GM12872 (cell line): ENCODE data around the gene OR4D11.

Source experiments
- TF ChIP-seq, protein P1 (sequence below): IDR thresholded peaks from 3 replicates; pipeline ENCODE4 v1.5.1; 2011; ENCODE audit warnings: low read depth, mild to moderate bottlenecking, low read length, moderate library complexity; ENCODE audit not compliant: insufficient read depth

OR4D11 gene

DNA sequence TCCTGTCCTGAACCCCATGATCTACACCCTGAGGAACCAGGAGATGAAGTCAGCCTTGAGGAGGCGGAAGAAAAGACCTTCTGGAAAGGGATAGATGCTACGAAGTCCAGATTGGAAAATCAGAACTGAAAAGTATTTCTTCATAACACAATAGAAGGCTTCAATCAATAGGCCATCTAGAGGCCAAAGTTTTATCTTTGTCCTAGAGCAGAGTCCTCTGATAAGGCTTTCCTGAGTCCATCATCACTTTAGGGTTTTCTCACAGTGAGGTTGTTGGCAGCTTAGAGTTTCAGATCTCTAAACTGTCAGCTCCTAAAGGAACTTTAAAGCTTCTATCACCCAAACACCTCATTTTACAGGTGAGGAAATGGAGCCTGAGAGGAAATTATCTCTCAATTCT is 29.2 kb downstream of the OR4D11 start:
- TF ChIP-seq, protein P1, sequence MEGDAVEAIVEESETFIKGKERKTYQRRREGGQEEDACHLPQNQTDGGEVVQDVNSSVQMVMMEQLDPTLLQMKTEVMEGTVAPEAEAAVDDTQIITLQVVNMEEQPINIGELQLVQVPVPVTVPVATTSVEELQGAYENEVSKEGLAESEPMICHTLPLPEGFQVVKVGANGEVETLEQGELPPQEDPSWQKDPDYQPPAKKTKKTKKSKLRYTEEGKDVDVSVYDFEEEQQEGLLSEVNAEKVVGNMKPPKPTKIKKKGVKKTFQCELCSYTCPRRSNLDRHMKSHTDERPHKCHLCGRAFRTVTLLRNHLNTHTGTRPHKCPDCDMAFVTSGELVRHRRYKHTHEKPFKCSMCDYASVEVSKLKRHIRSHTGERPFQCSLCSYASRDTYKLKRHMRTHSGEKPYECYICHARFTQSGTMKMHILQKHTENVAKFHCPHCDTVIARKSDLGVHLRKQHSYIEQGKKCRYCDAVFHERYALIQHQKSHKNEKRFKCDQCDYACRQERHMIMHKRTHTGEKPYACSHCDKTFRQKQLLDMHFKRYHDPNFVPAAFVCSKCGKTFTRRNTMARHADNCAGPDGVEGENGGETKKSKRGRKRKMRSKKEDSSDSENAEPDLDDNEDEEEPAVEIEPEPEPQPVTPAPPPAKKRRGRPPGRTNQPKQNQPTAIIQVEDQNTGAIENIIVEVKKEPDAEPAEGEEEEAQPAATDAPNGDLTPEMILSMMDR = no peak

DNA sequence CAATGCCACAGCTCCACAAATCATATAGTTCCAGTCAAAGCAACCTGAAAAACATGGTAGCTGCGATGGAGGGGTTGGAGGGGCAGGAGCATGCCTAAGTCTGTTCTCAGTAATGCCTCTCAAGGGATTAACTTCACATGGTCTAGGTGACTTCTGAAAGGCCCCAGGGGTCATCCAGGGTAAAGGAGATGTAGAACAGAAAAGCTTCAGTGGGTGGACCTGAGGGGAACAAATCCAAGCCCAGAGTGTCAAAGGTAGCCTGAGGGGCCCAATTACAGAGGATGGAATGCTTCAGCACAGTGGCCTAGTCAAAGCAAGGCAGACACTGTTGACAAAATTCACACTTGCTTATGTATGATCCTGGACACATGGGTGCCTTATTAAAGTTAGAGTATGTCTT is 31.3 kb downstream of the OR4D11 start:
- TF ChIP-seq, protein P1 = no peak

DNA sequence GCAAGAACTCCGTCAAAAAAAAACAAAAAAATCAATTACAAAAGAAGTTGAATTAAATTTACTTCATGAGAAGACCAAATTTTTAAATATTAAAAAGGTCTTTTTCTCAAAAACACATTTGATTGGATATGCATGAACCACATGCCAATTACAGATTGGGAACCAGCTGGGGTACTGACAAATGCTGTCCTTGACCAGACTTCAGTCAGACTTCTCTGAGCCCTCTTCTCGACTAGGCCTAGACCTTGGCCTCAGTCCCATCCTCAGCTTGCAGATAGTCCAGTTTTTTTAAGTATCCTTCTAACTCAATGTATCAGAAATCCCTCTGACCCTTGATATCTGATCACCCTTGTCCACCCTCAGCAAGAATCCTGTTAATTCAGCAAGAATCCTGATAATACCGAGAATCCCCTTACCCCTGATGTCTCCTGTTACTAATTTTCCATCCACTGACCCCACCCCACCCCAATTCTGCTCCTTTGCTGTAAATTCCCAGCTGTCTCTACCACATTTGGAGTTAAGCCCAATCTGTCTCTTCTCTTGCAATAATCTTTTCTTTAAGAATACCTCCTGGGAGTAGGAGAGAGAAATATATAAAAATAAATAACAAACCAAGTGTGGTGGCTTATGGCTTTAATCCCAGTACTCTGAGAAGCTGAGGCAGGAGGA is 38.9 kb downstream of the OR4D11 start:
- TF ChIP-seq, protein P1 = no peak

DNA sequence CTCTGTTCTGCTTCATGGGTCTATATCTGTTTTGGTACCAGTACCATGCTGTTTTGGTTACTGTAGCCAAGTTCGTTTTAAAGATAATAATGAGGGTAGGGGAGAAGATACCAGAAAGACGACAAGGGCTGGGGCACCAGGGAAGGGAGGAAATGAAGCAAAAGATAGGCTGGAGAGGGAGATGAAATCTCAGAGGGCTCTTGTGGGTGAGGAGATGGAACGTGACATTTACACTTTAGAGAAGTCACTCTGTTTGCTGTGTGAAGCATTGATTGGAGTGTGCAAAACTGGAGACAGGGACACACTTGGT is 41.4 kb downstream of the OR4D11 start:
- TF ChIP-seq, protein P1 = no peak

DNA sequence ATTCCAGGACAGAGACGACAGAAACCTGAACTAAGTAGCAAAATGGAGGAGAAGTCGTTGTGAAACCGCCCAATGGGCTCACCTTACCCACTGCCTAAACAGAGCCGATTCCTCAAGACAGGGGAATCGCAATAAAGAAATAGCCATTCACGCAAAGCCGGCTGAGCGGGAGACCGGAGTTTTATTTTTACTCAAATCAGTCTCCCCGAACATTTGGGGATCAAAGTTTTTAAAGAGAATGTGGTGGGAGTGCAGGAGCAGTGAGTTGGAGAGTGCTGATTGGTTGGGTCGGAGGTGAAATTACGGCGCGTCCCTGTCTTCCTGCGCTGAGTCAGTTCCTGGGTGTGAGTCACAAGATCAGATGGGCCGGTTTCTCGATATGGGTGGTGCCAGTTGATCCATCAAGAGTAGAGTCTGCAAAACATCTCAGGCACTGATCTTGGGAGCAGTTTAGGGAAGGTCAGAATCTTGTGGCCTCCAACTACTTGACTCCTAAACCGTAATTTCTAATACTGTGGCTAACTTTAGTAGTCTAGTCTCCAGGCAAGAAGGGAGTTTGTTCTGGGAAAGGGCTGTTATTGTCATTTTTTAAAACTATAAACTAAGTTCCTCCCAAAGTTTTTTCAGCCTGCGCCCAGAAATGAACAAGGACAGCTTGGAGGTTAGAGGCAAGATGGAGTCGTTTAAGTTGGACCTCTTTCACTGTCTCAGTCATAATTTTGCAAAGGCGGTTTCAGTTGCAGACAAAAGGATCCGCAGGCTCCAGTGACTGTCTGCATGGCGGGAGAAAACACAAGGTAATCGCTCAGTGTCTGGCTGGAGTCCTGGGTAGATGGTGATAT is 42.0 kb downstream of the OR4D11 start:
- TF ChIP-seq, protein P1 = no peak

DNA sequence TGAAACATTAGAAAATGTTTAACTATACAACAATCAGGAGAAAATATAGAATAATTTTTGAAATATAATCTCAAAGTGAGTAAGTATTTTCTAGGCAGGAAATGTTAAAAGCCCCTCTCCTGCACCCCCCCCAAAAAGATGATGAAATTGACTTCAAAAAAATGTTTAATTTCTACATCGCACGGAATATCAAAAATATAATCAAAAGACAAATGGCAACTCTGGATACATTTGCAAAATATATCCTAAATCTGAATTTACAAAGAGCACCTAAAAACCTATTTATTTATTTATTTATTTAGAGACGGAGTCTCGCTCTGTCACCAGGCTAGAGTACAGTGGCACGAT is 44.9 kb downstream of the OR4D11 start:
- TF ChIP-seq, protein P1 = no peak

DNA sequence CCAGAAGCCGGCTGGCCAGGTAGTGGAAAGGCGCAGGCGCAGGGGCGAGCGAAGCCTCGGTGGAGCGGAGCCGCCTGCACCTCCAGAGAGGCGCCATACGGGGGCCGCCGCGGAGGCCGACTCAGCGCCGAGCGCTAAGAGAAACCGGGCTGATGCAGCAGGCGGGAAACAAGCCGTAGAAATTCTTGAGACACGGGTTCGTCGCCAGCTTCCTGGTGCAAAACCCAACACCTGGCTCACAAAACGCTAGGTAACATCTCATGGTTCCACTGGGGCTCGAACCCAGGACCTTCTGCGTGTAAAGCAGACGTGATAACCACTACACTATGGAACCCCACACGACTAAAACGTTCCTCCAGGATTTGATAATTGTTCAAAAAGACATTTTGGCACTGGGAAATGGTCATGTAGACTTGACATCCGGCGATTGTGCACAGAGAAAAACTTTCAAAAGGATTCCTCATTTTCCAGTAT is 47.0 kb downstream of the OR4D11 start:
- TF ChIP-seq, protein P1 = peak; percentile 63
